ENCODE results near the gene PARVB.

The PARVB gene, protein sequence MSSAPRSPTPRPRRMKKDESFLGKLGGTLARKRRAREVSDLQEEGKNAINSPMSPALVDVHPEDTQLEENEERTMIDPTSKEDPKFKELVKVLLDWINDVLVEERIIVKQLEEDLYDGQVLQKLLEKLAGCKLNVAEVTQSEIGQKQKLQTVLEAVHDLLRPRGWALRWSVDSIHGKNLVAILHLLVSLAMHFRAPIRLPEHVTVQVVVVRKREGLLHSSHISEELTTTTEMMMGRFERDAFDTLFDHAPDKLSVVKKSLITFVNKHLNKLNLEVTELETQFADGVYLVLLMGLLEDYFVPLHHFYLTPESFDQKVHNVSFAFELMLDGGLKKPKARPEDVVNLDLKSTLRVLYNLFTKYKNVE

DNA sequence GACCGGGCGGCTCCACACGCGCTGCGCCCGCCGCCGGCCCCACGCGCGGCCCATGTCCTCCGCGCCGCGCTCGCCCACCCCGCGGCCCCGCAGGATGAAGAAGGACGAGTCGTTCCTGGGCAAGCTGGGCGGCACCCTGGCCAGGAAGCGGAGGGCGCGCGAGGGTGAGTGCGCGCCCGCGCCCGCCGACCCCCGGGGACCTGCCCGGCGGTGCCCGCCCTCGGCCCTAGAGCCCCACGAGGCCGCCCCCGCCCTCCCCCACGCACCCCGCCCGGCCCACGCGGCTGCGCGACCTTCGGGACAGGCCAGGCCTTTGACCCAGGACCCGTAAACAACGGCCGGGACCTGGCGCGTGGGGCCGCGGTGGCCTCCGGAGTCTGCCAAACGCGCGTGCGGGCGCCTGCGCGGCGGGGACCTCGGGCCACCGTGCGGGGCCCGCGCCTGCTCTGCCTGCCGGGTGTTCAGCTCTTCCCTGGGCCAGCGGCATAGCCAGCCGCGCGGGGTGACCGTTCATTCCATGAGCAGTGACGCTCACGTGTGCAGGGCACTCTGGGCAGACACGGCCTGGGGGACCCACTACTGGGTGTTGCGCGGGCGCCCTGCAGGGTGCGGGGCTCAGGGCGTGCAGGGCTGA is at the start of gene PARVB:
Gene PARVB, plus strand, starts transcription at position 15 of the 634 bp plus-strand sequence. Its CDS starts 38 bp downstream, at position 53.
- TF ChIP-seq, protein P1, sequence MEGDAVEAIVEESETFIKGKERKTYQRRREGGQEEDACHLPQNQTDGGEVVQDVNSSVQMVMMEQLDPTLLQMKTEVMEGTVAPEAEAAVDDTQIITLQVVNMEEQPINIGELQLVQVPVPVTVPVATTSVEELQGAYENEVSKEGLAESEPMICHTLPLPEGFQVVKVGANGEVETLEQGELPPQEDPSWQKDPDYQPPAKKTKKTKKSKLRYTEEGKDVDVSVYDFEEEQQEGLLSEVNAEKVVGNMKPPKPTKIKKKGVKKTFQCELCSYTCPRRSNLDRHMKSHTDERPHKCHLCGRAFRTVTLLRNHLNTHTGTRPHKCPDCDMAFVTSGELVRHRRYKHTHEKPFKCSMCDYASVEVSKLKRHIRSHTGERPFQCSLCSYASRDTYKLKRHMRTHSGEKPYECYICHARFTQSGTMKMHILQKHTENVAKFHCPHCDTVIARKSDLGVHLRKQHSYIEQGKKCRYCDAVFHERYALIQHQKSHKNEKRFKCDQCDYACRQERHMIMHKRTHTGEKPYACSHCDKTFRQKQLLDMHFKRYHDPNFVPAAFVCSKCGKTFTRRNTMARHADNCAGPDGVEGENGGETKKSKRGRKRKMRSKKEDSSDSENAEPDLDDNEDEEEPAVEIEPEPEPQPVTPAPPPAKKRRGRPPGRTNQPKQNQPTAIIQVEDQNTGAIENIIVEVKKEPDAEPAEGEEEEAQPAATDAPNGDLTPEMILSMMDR (IDR thresholded peaks at IDR 0.05; ENCODE audit: low read depth, low read length), result no peak
- H3K4me3 ChIP-seq (ENCODE audit: low read depth, low read length), result peak within 1 kb of the TSS; percentile 62

GRCh38 chr22:43975041-43975440 is 49.1 kb upstream of the PARVB start:
- TF ChIP-seq, protein P1 (IDR thresholded peaks at IDR 0.05; ENCODE audit: low read depth, low read length), result no peak
- H3K4me3 ChIP-seq (ENCODE audit: low read depth, low read length), result no peak overlapping the region

DNA sequence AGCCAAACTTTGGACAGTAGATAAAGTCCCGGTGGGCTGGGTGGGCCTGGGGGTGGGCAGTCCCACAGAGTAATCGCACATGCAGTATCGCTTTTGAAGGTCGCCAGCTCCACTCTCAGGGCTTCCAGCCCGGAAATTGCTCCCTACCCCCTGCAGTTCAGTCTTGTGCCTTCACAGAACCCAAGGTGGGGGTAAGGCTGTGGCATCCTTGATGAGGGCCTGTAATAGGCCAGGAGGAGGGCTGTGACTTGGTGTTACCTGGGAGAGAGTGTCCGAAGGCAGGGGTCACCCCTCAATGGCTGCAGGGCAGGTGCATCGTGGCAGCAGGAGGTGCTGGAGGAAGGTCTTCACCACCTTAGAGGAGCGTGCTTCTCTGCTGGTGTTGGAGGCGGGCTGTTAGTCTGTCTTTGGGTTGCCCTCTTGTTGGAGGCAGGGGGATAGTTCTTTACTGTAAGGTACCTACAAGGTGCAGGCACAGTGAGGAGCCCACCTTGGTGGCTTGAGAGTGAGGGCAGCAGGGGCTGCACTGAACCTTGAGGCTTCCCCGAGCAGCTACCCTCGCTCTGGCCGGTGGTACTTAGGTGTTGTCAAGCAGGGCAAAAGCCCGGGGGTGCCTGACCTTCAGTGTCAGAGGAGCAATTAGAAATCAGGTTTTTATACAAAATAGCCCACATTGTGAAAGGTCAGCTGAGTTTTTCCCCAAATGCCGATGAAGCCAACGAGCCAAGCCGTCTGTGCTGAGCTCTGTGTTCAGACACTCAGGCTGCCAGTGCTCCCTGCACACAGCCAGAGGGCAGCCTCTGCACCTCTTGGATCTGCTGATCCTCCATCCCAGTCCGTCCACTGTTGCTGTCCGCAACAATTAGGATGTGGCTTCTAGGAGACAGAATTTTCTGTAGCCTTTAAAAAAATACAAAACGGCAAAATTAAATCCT is 47.0 kb upstream of the PARVB start:
- H3K4me3 ChIP-seq (ENCODE audit: low read depth, low read length), result no peak overlapping the region
- TF ChIP-seq, protein P1 (IDR thresholded peaks at IDR 0.05; ENCODE audit: low read depth, low read length), result no peak

- TF ChIP-seq, protein P1 (IDR thresholded peaks at IDR 0.05; ENCODE audit: low read depth, low read length), result no peak
- H3K4me3 ChIP-seq (ENCODE audit: low read depth, low read length), result no peak overlapping the region
These were observed 45.5 kb upstream of the PARVB start for GRCh38 chr22:43978558-43978957.

- TF ChIP-seq, protein P1 (IDR thresholded peaks at IDR 0.05; ENCODE audit: low read depth, low read length), result no peak
- H3K4me3 ChIP-seq (ENCODE audit: low read depth, low read length), result no peak overlapping the region
These were observed 43.5 kb upstream of the PARVB start for GRCh38 chr22:43980579-43980978.

DNA sequence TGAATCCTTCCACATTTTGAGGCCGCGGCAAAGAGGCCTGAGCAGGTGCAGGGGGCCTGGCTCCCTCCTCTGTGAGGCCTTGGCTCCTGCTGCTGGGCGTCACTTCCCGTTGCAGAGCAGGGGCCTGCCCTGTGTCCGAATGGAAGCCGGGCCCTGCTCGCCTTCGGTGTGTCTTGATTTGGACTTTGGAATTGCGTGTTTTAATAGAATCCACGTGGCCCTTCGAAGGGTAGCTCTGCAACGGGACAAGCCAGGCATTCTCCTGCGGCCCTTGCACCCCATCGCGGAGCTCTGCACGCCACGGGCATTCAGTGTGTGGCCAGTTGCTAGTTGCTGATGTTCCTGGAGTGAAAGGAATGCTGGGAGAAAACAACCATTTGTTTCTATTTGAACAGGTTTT is 43.1 kb upstream of the PARVB start:
- TF ChIP-seq, protein P1 (IDR thresholded peaks at IDR 0.05; ENCODE audit: low read depth, low read length), result no peak
- H3K4me3 ChIP-seq (ENCODE audit: low read depth, low read length), result no peak overlapping the region
